Esophagus muscularis mucosa (tissue), 4 donors: ENCODE measurements around the gene ASTN2. TPM values are rescaled to one million over a fixed set of nuclear protein-coding genes. Genes with fewer than 3 reads are reported as not detected.

Experiments used
- DNase-seq: peaks from one replicate; pipeline ENCODE4 v3.0.0-alpha.2; 2017; ENCODE audit errors: extremely low spot score
- H3K27ac ChIP-seq, 4 donors: fragments of 200-600 bp; sonication (generic); replicated peaks in 1 of 4; 1 replicate in 3 of 4; 2 replicates in 1 of 4; pipeline ENCODE4 v1.5.1; 2016 to 2019; ENCODE audit warnings: mild to moderate bottlenecking in 1 of 4
- H3K27me3 ChIP-seq, 4 donors: fragments of 200-600 bp; sonication (generic); one replicate each; pipeline versions ENCODE4 v1.5.1 to v1.6.0; 2016 to 2019
- H3K36me3 ChIP-seq, 4 donors: fragments of 200-600 bp; sonication (generic); one replicate each; pipeline ENCODE4 v1.5.1; 2016 to 2019
- H3K4me1 ChIP-seq, 4 donors: fragments of 200-600 bp; sonication (generic); one replicate each; pipeline ENCODE4 v1.5.1; 2016 to 2019
- H3K4me3 ChIP-seq, 4 donors: fragments of 200-600 bp; sonication (generic); 1 replicate in 2 of 4; 2 replicates in 2 of 4; pipeline ENCODE4 v1.5.1; 2016 to 2019; ENCODE audit warnings: mild to moderate bottlenecking in 4 of 4, moderate library complexity in 1 of 4
- H3K9me3 ChIP-seq, 4 donors: fragments of 200-600 bp; sonication (generic); 1 replicate in 3 of 4; 2 replicates in 1 of 4; pipeline ENCODE4 v1.5.1; 2016 to 2019
- EP300 ChIP-seq: sonication (generic); formaldehyde crosslinking; IDR thresholded peaks from one replicate; pipeline ENCODE4 v1.6.1; 2017; ENCODE audit warnings: antibody characterized with exemption
- POLR2A ChIP-seq: fragments of 450-650 bp; IDR thresholded peaks from one replicate; pipeline ENCODE4 v1.6.1; 2017; ENCODE audit warnings: antibody characterized with exemption, moderate library complexity, mild to moderate bottlenecking, low read depth
- POLR2AphosphoS5 ChIP-seq, 2 donors: sonication (generic); formaldehyde crosslinking; IDR thresholded peaks; one replicate each; pipeline ENCODE4 v1.6.1; 2017; ENCODE audit warnings: antibody characterized with exemption in 2 of 2
- WGBS: methylation state at CpG from one replicate; pipeline ENCODE4 v1.1.5; 2018; 5-methylcytosine and 5-hydroxymethylcytosine counted together
- intact Hi-C: fragments of 100-400 bp; cut with DNase I; formaldehyde crosslinking; loops from one replicate; pipeline ENCODE4 v1.15.1; 2023
- total RNA-seq, 4 donors: library from RNA; depleted of rRNA; stranded (reverse); fragments of >200 nt; gene quantifications; one replicate each; pipeline versions ENCODE4 v1.1.0 to v1.2.1, GENCODE V29; 2016
- TF ChIP-seq, protein P1 (sequence below), 3 experiments: fragments of 200-600 bp in 2 of 3; fragments of 450-650 bp in 1 of 3; sonication (generic) in 2 of 3; IDR thresholded peaks; one replicate each; pipeline ENCODE4 v1.5.1; 2017 to 2019; ENCODE audit warnings: antibody characterized with exemption in 3 of 3, mild to moderate bottlenecking in 2 of 3, moderate library complexity in 1 of 3

The ASTN2 gene
- total RNA-seq, 4 donors from 2014 or later = 4.2 to 6.9 (median 5.5) TPM

DNA sequence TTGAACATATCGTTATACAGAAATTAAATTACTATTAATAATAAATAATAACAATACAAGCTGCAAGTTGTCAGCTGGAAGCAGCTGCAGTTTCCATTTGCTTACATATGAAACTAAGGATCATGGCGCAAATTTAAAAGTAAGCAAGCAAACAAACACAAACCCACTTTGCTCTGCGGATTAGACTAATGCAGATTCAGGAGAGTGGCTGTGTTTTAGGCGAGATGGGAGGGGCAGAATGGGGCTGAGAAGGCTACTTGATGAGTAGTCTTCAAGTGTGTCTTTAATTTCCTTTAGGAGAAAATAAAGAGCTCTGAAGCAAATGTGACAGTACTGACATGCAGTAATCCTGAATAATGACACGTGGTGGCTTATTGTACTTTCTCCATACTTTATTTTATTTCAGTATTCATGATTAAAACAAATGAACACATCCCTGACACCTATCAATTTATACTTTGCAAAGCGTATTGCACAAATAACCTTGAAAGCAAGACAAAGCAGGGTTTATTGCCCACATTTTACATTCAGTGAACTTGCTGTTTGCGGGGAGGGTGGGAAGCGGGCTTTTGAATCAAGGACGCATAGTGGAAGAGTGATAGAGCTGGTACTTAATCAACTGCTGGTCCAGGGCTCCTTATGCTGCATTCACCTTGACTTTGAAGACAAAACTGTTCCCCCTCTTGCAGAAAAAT, 949.1 kb downstream of the ASTN2 start:
- Histone ChIP-seq H3K9me3 (no peaks in the 10 kb centered on the region), H3K4me3 (no peak overlapping the region), H3K27ac (no peak overlapping the region), H3K27me3 (no peaks in the 10 kb centered on the region), H3K36me3 (no peaks in the 10 kb centered on the region), H3K4me1 (peaks cover 0 to under 1% (median 0%) of the 10 kb centered on the region in 4 donors)
- intact Hi-C loops = no loop called here
- TF ChIP-seq, protein P1, sequence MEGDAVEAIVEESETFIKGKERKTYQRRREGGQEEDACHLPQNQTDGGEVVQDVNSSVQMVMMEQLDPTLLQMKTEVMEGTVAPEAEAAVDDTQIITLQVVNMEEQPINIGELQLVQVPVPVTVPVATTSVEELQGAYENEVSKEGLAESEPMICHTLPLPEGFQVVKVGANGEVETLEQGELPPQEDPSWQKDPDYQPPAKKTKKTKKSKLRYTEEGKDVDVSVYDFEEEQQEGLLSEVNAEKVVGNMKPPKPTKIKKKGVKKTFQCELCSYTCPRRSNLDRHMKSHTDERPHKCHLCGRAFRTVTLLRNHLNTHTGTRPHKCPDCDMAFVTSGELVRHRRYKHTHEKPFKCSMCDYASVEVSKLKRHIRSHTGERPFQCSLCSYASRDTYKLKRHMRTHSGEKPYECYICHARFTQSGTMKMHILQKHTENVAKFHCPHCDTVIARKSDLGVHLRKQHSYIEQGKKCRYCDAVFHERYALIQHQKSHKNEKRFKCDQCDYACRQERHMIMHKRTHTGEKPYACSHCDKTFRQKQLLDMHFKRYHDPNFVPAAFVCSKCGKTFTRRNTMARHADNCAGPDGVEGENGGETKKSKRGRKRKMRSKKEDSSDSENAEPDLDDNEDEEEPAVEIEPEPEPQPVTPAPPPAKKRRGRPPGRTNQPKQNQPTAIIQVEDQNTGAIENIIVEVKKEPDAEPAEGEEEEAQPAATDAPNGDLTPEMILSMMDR (IDR thresholded peaks at IDR 0.05) = no peak
- TF ChIP-seq EP300 (no peak), POLR2A (no peak), POLR2AphosphoS5 (IDR thresholded peaks at IDR 0.05) (no peak)
- whole genome bisulfite sequencing = 94% methylated on average over 9 of the region's 9 CpGs
- peak; percentile 10 for DNase-seq

DNA sequence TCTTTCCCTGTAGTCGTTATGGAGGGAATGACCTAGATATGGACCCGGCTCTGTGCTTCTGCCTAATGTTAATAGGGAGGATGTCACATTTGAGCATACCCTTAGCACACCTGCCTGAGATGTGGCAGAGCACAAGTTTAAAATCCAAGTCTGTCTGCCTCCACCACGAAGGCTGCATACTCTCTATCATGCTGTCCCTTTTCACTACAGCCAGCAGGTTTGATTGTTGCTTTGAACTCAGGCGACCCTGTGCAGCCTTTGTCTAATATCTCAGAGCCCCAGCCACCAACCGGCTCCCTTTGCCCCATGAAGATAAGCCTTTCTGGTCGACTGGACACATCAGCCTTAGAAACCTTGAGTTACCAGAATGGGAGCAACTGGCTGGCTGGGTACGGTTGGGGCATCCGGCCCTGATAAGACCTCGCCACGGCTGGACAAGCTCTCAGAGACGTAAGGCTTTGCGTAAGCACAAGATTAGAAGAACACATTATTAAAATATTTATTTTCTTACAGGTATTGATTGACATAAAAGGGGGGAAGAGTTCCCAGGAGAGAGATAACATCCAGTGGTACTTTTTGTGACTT, 949.8 kb downstream of the ASTN2 start:
- no peak for TF ChIP-seq POLR2AphosphoS5 (IDR thresholded peaks at IDR 0.05)
- TF ChIP-seq, protein P1 (IDR thresholded peaks at IDR 0.05) = no peak
- no peak for TF ChIP-seq EP300
- TF ChIP-seq POLR2A = no peak
- Histone ChIP-seq H3K4me3 (no peak overlapping the region), H3K27me3 (no peaks in the 10 kb centered on the region), H3K36me3 (no peaks in the 10 kb centered on the region), H3K27ac (no peak overlapping the region), H3K9me3 (no peaks in the 10 kb centered on the region), H3K4me1 (no peaks in the 10 kb centered on the region)
- DNase-seq = peak; percentile 50
- intact Hi-C loops = no loop called here
- WGBS = 86% methylated on average over 12 of the region's 12 CpGs

DNA sequence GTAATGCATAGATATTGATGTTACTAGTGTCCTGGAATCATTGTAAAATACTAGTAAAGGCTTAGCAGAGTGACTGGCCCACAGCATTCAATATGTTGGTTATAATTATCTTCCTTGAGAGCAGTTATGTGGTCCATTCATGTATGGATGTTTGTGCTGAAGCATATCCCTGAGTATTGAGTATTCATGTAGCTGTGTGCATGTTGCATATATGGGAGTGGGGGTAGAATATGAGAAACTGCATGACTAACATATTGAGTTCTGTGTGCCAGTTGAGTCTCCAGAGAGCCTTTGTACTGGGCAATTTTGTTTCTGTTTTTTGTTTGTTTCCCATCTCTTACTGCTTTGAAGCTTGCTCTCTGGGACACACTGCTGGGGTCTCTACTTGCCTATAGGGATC, 950.4 kb downstream of the ASTN2 start:
- intact Hi-C loops = no loop called here
- H3K27ac ChIP-seq = no peak overlapping the region
- no peaks in the 10 kb centered on the region for H3K27me3 ChIP-seq
- no peak overlapping the region for H3K4me3 ChIP-seq
- no peak for DNase-seq
- H3K36me3 ChIP-seq = no peaks in the 10 kb centered on the region
- H3K9me3 ChIP-seq = no peaks in the 10 kb centered on the region
- no peaks in the 10 kb centered on the region for H3K4me1 ChIP-seq
- no peak for TF ChIP-seq POLR2AphosphoS5 (IDR thresholded peaks at IDR 0.05)
- TF ChIP-seq, protein P1 (IDR thresholded peaks at IDR 0.05) = no peak
- TF ChIP-seq EP300 = no peak
- no peak for TF ChIP-seq POLR2A

DNA sequence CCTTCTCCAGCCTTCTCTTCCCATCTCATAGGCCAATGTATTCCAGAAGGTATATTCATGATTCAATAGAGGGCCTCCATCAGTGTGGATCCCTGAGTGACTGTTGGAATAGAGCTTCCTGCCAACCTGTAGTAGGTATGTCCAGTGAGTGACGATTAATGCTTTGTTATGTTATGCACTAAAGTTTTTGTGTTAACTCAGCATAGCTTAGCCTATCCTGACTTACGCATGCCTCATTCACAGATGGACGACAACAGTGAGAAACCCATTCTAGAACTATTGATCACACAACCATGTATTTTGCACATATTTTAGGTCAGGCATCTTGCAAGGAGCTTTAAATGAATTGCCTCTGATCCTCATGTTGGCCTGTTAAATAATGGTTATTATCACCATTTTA, 953.2 kb downstream of the ASTN2 start:
- H3K9me3 ChIP-seq = peaks cover 0 to 5% (median 2%) of the 10 kb centered on the region in 4 donors
- no peaks in the 10 kb centered on the region for H3K27me3 ChIP-seq
- no peak for DNase-seq
- TF ChIP-seq, protein P1 (IDR thresholded peaks at IDR 0.05) = no peak
- no peaks in the 10 kb centered on the region for H3K4me1 ChIP-seq
- WGBS = 100% methylated on average over 3 of the region's 3 CpGs
- no peak overlapping the region for H3K27ac ChIP-seq
- no peaks in the 10 kb centered on the region for H3K36me3 ChIP-seq
- H3K4me3 ChIP-seq = no peak overlapping the region
- intact Hi-C loops = no loop called here

DNA sequence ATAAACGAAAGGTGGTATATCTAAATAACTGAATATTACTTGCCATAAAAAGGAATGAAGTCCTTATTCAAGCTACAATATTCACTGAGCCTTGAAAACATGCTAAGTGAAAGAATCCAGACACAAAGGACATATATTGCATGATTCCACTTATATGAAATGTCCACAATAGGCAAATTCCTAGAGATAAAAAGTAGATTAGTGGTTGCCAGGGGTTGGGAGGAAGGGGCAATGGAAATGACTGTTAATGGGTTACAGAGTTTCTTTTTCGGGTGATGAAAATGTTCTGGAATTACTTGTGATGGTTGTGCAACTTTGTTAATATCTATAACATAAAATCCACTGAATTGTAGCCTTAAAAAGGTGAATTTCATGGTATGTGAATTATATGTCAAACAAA, 954.8 kb downstream of the ASTN2 start:
- 84% methylated on average over 2 of the region's 2 CpGs for WGBS
- H3K27me3 ChIP-seq = no peaks in the 10 kb centered on the region
- TF ChIP-seq EP300 (no peak), POLR2AphosphoS5 (IDR thresholded peaks at IDR 0.05) (no peak), POLR2A (no peak)
- TF ChIP-seq, protein P1 (IDR thresholded peaks at IDR 0.05) = no peak
- H3K4me1 ChIP-seq = no peaks in the 10 kb centered on the region
- H3K36me3 ChIP-seq = no peaks in the 10 kb centered on the region
- no peak overlapping the region for H3K27ac ChIP-seq
- intact Hi-C loops = no loop called here
- H3K9me3 ChIP-seq = peaks cover 0 to 7% (median 2%) of the 10 kb centered on the region in 4 donors
- no peak for DNase-seq
- H3K4me3 ChIP-seq = no peak overlapping the region
